ENCODE measurements around the gene TRPM8.

DNA sequence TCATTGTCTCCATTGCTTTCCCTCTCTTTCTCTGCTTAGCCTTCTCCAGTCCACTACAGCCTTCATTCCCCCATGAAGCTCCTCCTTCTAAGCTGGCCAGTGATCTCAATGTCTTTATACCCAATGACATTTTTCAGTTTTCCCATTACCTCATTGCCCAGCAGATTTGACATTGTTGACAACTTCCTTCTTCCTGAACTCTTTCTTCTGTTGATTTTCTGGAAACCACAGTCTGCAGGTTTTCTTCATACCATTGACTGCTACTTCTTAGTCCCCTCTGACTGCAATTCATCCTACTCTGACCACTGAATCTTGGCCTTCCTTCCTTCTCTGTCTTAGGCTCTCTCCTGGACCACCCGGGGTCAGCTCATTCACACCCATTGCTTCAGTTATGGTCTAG lies 110.5 kb downstream of the TRPM8 start:
- TF ChIP-seq, protein P1, sequence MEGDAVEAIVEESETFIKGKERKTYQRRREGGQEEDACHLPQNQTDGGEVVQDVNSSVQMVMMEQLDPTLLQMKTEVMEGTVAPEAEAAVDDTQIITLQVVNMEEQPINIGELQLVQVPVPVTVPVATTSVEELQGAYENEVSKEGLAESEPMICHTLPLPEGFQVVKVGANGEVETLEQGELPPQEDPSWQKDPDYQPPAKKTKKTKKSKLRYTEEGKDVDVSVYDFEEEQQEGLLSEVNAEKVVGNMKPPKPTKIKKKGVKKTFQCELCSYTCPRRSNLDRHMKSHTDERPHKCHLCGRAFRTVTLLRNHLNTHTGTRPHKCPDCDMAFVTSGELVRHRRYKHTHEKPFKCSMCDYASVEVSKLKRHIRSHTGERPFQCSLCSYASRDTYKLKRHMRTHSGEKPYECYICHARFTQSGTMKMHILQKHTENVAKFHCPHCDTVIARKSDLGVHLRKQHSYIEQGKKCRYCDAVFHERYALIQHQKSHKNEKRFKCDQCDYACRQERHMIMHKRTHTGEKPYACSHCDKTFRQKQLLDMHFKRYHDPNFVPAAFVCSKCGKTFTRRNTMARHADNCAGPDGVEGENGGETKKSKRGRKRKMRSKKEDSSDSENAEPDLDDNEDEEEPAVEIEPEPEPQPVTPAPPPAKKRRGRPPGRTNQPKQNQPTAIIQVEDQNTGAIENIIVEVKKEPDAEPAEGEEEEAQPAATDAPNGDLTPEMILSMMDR (IDR thresholded peaks at IDR 0.05), result no peak
- no peak for TF ChIP-seq ZFX (IDR thresholded peaks at IDR 0.05; ENCODE audit: borderline replicate concordance)

All from 22Rv1 (cell line).